Measurements from ENCODE around the gene MBIP.
A peak's percentile ranks its signal among the peaks of the same experiment; 100 is the strongest.

MBIP gene

GRCh38 chr14:36313898-36314297 lies 6.5 kb downstream of the MBIP start:
- ATAC-seq (ENCODE audit: insufficient read depth, low read depth), result no peak
- Histone ChIP-seq H3K79me2 (ENCODE audit: insufficient read depth, low read length) (peaks cover 33% of the 10 kb centered on the region; the same call in 1 of the 2 replicates), H3K9me3 (ENCODE audit: insufficient read depth, low read length, severe bottlenecking) (no peaks in the 10 kb centered on the region), H3K4me2 (ENCODE audit: insufficient read depth, low read length) (no peak overlapping the region), H3K36me3 (ENCODE audit: insufficient read depth, low read length) (peaks cover 20% of the 10 kb centered on the region), H3K27ac (ENCODE audit: low read length) (no peak overlapping the region), H2AFZ (ENCODE audit: low read depth, low read length) (no peak overlapping the region), H3K4me1 (ENCODE audit: insufficient read depth, low read length) (peaks cover 4% of the 10 kb centered on the region; the same call in 1 of the 2 replicates), H4K20me1 (ENCODE audit: insufficient read depth, low read length) (peaks cover 6% of the 10 kb centered on the region), H3K4me3 (ENCODE audit: low read depth in 1 of 2, low read length in 2 of 2) (no peak overlapping the region), H3K9ac (ENCODE audit: low read depth, low read length) (no peak overlapping the region), H3K27me3 (ENCODE audit: insufficient read depth, low read length, poor library complexity) (no peaks in the 10 kb centered on the region)
- no peak for DNase-seq
- TF ChIP-seq CTCF (IDR thresholded peaks at IDR 0.05; ENCODE audit: borderline replicate concordance, extremely low read depth, low read length, poor library complexity, severe bottlenecking) (peak; percentile 15), EZH2 (IDR thresholded peaks at IDR 0.05; ENCODE audit: borderline replicate concordance, low read depth, low read length, severe bottlenecking) (no peak)

GRCh38 chr14:36313206-36313605 lies 7.2 kb downstream of the MBIP start:
- Histone ChIP-seq H2AFZ (ENCODE audit: low read depth, low read length) (no peak overlapping the region), H4K20me1 (ENCODE audit: insufficient read depth, low read length) (peaks cover 6% of the 10 kb centered on the region), H3K4me2 (ENCODE audit: insufficient read depth, low read length) (no peak overlapping the region), H3K4me3 (ENCODE audit: low read depth in 1 of 2, low read length in 2 of 2) (no peak overlapping the region), H3K9me3 (ENCODE audit: insufficient read depth, low read length, severe bottlenecking) (no peaks in the 10 kb centered on the region), H3K9ac (ENCODE audit: low read depth, low read length) (no peak overlapping the region), H3K4me1 (ENCODE audit: insufficient read depth, low read length) (no peaks in the 10 kb centered on the region; the same call in 1 of the 2 replicates), H3K27me3 (ENCODE audit: insufficient read depth, low read length, poor library complexity) (no peaks in the 10 kb centered on the region), H3K36me3 (ENCODE audit: insufficient read depth, low read length) (peaks cover 26% of the 10 kb centered on the region), H3K79me2 (ENCODE audit: insufficient read depth, low read length) (peaks cover 27% of the 10 kb centered on the region; the same call in 1 of the 2 replicates), H3K27ac (ENCODE audit: low read length) (no peak overlapping the region)
- DNase-seq (no peak), ATAC-seq (ENCODE audit: insufficient read depth, low read depth) (no peak)
- TF ChIP-seq CTCF (IDR thresholded peaks at IDR 0.05; ENCODE audit: borderline replicate concordance, extremely low read depth, low read length, poor library complexity, severe bottlenecking), result no peak
- TF ChIP-seq EZH2 (IDR thresholded peaks at IDR 0.05; ENCODE audit: borderline replicate concordance, low read depth, low read length, severe bottlenecking), result no peak

GRCh38 chr14:36306836-36307235 lies 13.6 kb downstream of the MBIP start:
- Histone ChIP-seq H3K9me3 (ENCODE audit: insufficient read depth, low read length, severe bottlenecking) (no peaks in the 10 kb centered on the region), H3K9ac (ENCODE audit: low read depth, low read length) (no peak overlapping the region), H3K36me3 (ENCODE audit: insufficient read depth, low read length) (peaks cover 34% of the 10 kb centered on the region), H3K27me3 (ENCODE audit: insufficient read depth, low read length, poor library complexity) (no peaks in the 10 kb centered on the region), H3K27ac (ENCODE audit: low read length) (no peak overlapping the region), H3K4me3 (ENCODE audit: low read depth in 1 of 2, low read length in 2 of 2) (no peak overlapping the region), H3K79me2 (ENCODE audit: insufficient read depth, low read length) (no peaks in the 10 kb centered on the region), H3K4me2 (ENCODE audit: insufficient read depth, low read length) (no peak overlapping the region), H4K20me1 (ENCODE audit: insufficient read depth, low read length) (no peaks in the 10 kb centered on the region), H3K4me1 (ENCODE audit: insufficient read depth, low read length) (no peaks in the 10 kb centered on the region), H2AFZ (ENCODE audit: low read depth, low read length) (no peak overlapping the region)
- no peak for DNase-seq
- no peak for ATAC-seq (ENCODE audit: insufficient read depth, low read depth)
- no peak for TF ChIP-seq CTCF (IDR thresholded peaks at IDR 0.05; ENCODE audit: borderline replicate concordance, extremely low read depth, low read length, poor library complexity, severe bottlenecking)
- no peak for TF ChIP-seq EZH2 (IDR thresholded peaks at IDR 0.05; ENCODE audit: borderline replicate concordance, low read depth, low read length, severe bottlenecking)

GRCh38 chr14:36304895-36305294 lies 15.5 kb downstream of the MBIP start:
- DNase-seq (no peak), ATAC-seq (ENCODE audit: insufficient read depth, low read depth) (no peak)
- no peaks in the 10 kb centered on the region for H3K9me3 ChIP-seq (ENCODE audit: insufficient read depth, low read length, severe bottlenecking)
- H3K27ac ChIP-seq (ENCODE audit: low read length), result no peak overlapping the region
- H4K20me1 ChIP-seq (ENCODE audit: insufficient read depth, low read length), result no peaks in the 10 kb centered on the region
- TF ChIP-seq CTCF (IDR thresholded peaks at IDR 0.05; ENCODE audit: borderline replicate concordance, extremely low read depth, low read length, poor library complexity, severe bottlenecking) (no peak), EZH2 (IDR thresholded peaks at IDR 0.05; ENCODE audit: borderline replicate concordance, low read depth, low read length, severe bottlenecking) (no peak)
- no peak overlapping the region for H3K4me3 ChIP-seq (ENCODE audit: low read depth in 1 of 2, low read length in 2 of 2)
- no peaks in the 10 kb centered on the region for H3K79me2 ChIP-seq (ENCODE audit: insufficient read depth, low read length)
- no peak overlapping the region for H2AFZ ChIP-seq (ENCODE audit: low read depth, low read length)
- H3K9ac ChIP-seq (ENCODE audit: low read depth, low read length), result no peak overlapping the region
- peaks cover 19% of the 10 kb centered on the region; the same call in 1 of the 2 replicates for H3K36me3 ChIP-seq (ENCODE audit: insufficient read depth, low read length)
- no peak overlapping the region for H3K4me2 ChIP-seq (ENCODE audit: insufficient read depth, low read length)
- H3K4me1 ChIP-seq (ENCODE audit: insufficient read depth, low read length), result no peaks in the 10 kb centered on the region
- no peaks in the 10 kb centered on the region for H3K27me3 ChIP-seq (ENCODE audit: insufficient read depth, low read length, poor library complexity)

Measured in DND-41 (cell line).